ENCODE measurements around the gene TGFBR2. TPM values are rescaled to one million over a fixed set of nuclear protein-coding genes. Genes with fewer than 3 reads are reported as not detected.

The TGFBR2 gene
- total RNA-seq, 6 donors from 2014 or later: 82.8 to 385 (median 285) TPM

DNA sequence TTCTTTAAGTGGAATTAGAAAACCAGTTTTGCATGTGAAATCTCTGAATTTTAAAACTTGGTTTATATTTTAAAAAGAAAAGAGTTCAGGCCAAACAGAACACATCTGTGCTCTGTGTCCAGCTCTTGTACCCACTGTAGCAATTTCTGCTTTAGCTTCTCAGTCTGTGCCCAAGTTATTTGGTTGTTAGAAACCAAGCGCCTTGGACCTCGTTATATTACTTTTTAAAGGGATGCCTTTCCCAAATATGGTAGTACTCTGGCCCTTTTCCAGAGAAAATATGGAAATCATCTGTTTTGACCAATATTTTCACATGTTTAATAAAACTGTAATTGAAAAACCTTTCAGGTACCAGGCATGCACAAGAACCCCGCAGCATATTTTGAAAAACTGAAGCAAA lies 27.3 kb downstream of the TGFBR2 start:
- WGBS, 2 donors: 83 to 85% methylated on average over 3 of the region's 3 CpGs
- no peak for TF ChIP-seq EP300 (IDR thresholded peaks at IDR 0.05)
- no peak for TF ChIP-seq POLR2AphosphoS5 (IDR thresholded peaks at IDR 0.05)
- no peak for TF ChIP-seq POLR2A (IDR thresholded peaks at IDR 0.05)
- TF ChIP-seq, protein P1, sequence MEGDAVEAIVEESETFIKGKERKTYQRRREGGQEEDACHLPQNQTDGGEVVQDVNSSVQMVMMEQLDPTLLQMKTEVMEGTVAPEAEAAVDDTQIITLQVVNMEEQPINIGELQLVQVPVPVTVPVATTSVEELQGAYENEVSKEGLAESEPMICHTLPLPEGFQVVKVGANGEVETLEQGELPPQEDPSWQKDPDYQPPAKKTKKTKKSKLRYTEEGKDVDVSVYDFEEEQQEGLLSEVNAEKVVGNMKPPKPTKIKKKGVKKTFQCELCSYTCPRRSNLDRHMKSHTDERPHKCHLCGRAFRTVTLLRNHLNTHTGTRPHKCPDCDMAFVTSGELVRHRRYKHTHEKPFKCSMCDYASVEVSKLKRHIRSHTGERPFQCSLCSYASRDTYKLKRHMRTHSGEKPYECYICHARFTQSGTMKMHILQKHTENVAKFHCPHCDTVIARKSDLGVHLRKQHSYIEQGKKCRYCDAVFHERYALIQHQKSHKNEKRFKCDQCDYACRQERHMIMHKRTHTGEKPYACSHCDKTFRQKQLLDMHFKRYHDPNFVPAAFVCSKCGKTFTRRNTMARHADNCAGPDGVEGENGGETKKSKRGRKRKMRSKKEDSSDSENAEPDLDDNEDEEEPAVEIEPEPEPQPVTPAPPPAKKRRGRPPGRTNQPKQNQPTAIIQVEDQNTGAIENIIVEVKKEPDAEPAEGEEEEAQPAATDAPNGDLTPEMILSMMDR (IDR thresholded peaks at IDR 0.05): no peak
- Histone ChIP-seq H3K4me3 (no peak overlapping the region), H3K36me3 (peaks cover 0 to 18% (median 0%) of the 10 kb centered on the region in 4 donors), H3K27ac (peak overlapping the region in 2 of 4 donors; percentile 5 to 81), H3K27me3 (no peaks in the 10 kb centered on the region), H3K9me3 (no peaks in the 10 kb centered on the region), H3K4me1 (peaks cover 75 to 81% (median 76%) of the 10 kb centered on the region in 4 donors)
- DNase-seq: no peak
- ATAC-seq (ENCODE audit: low FRiP score in 2 of 2): no peak

DNA sequence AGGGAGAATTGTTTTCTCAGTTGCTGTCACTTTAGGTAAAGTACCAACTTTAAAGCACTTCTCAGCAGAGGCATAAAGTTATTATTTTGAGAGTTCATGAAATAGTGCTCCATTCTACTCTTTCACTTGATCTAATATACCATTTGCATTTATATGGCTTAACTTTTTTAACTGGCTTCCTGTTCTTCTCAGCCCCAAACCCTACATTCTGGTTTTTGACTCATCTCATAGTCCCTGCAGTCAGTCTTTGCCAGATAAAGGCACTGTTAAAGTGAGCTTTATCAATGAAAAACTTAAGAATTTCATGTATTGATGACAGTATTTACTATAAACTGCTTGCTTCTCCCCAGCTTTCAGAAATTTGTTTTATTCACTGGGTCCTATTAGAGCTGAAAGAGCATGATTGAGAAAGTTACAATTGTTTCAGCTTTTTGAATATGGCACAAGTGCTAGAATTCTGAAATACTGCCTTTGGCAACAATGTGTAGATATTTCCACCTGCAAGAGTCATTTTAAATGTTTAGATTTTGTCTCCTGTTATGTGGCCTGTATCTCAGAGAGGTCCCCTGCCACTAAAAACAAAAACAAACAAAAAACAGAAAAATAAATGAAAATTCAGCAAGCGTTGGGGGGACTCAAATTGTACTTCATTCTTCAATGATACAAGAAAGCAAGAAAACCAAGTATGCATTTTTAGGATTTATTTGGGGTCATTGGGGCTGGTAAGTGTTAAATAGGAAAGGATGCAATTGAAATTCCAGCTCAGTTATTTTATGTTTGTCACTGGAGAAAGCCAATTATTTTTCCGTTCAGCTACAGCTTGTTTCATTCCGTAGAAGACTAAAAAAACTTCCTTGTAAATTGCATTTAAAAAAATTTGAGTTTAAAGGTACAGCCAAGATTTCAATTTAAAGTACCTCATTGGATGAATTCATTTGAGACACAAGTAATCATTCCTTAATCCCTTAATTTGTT lies 28.6 kb downstream of the TGFBR2 start:
- Histone ChIP-seq H3K4me1 (peaks cover 69 to 77% (median 75%) of the 10 kb centered on the region in 4 donors), H3K27ac (peak overlapping the region in 3 of 4 donors; percentile 42 to 67 (median 44))
- TF ChIP-seq, protein P1 (IDR thresholded peaks at IDR 0.05): no peak

DNA sequence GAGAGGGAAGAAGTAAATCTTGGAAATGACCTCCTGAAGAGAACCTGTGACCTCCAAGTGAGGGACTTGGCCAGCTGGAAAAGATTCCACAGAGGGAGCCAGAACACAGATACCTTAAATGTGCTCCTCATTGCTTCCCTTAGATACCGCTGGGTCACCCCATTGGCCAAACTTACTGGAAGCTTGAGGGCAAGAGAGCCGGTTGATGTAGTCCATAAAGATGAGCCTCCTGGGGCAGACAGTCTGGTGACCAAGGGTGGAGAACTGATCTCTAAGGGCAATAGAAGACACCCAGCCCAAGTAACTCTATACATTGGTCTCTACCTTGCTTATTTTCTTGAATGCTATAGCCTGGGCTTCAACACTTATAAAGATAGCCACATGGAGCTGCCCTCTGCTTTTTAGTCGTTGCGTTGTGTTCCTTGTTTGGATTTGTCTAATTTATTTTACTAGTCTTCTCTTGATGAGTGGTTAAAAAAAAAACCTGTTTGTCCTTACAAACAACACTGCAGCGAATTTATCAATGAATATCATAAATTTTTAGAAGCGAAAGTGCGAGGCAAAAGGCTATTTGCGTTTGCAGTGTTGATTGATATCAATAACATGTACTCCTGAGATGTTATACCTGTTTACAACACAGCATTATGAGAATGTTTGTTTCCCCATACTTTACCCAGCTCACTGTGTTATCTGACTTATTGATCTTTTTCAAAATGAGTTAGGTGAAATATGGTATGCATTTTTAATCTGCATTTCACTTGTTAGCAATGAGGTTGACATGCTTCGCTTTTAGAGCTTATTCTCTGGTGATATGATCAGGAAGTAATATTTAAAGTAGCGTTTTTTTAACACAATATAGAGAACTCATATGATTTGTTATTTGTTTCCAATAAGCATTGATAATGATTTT lies 31.2 kb downstream of the TGFBR2 start:
- TF ChIP-seq, protein P1 (IDR thresholded peaks at IDR 0.05): no peak
- no peak for TF ChIP-seq POLR2AphosphoS5 (IDR thresholded peaks at IDR 0.05)
- TF ChIP-seq EP300 (IDR thresholded peaks at IDR 0.05): no peak
- no peak for TF ChIP-seq POLR2A (IDR thresholded peaks at IDR 0.05)
- peaks cover 66 to 78% (median 76%) of the 10 kb centered on the region in 4 donors for H3K4me1 ChIP-seq

More for the DNA sequence above, 28.6 kb downstream of the TGFBR2 start:
- Histone ChIP-seq H3K27me3 (no peaks in the 10 kb centered on the region), H3K4me3 (no peak overlapping the region), H3K9me3 (no peaks in the 10 kb centered on the region), H3K36me3 (peaks cover 0 to 19% (median 0%) of the 10 kb centered on the region in 4 donors)
- 57 to 59% methylated on average over 3 of the region's 3 CpGs for WGBS, 2 donors
- ATAC-seq (ENCODE audit: low FRiP score in 2 of 2): no peak
- no peak for DNase-seq

DNA sequence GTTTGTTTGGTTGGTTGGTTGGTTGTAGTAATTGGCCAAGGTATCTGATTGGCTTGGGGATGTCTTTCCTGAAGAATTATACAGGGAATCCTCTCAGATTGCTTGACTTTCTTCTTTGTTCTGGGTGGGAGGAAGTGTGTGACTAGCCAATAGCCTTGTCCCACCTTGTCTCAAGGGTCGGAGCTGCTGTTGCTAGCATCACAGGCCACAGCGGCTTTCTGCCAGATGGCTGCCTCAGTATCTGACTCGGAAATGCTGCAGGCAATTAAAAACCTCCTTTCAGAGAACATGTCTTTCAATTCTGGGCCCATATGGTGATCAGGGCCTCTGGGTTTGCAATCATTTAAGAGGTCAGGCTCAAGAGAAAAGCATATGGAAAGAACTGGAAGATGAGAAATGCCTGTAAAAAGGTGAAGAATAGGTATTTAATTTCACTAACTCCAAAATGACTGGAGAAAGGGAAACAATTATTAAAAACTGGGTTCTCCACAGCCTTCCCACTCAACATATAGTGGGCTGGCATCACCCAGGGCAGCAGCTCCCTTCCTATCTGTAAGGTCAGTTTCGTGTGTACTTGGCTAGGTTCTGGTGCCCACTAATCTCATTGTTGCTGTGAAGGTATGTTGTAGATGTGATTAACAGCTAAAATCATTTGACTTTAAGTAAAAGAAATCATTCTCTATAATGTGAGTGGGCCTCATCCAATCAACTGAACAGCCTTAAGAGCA lies 32.4 kb downstream of the TGFBR2 start:
- DNase-seq: no peak
- 67 to 85% methylated on average over 4 of the region's 4 CpGs for WGBS, 2 donors
- H3K4me1 ChIP-seq: peaks cover 66 to 79% (median 76%) of the 10 kb centered on the region in 4 donors
- ATAC-seq (ENCODE audit: low FRiP score in 2 of 2): no peak
- H3K9me3 ChIP-seq: no peaks in the 10 kb centered on the region
- H3K4me3 ChIP-seq: no peak overlapping the region
- H3K27ac ChIP-seq: peak overlapping the region in 3 of 4 donors; percentile 28 to 53 (median 35)
- peaks cover 0 to 10% (median 0%) of the 10 kb centered on the region in 4 donors for H3K36me3 ChIP-seq
- H3K27me3 ChIP-seq: no peaks in the 10 kb centered on the region
- TF ChIP-seq, protein P1 (IDR thresholded peaks at IDR 0.05): no peak
- TF ChIP-seq POLR2A (IDR thresholded peaks at IDR 0.05): no peak
- no peak for TF ChIP-seq EP300 (IDR thresholded peaks at IDR 0.05)

More for the DNA sequence above, 31.2 kb downstream of the TGFBR2 start:
- no peak for ATAC-seq (ENCODE audit: low FRiP score in 2 of 2)
- no peak overlapping the region for H3K4me3 ChIP-seq
- no peaks in the 10 kb centered on the region for H3K9me3 ChIP-seq
- WGBS, 2 donors: 89% methylated on average over 10 of the region's 10 CpGs
- DNase-seq: no peak
- no peaks in the 10 kb centered on the region for H3K27me3 ChIP-seq
- peak overlapping the region in 1 of 4 donors; percentile 53 for H3K27ac ChIP-seq
- peaks cover 0 to 18% (median 0%) of the 10 kb centered on the region in 4 donors for H3K36me3 ChIP-seq
